Renal pelvis (tissue), 4 donors: ENCODE measurements around the gene SYNE3. TPM values are rescaled to one million over a fixed set of nuclear protein-coding genes. Genes with fewer than 3 reads are reported as not detected.

Experiments used
- DNase-seq: peaks from one replicate; pipeline ENCODE4 v3.0.0-alpha.2; 2013
- polyA plus RNA-seq, 3 donors: library from polyadenylated mRNA; unstranded; fragments of 120-200 nt; gene quantifications; one replicate each; pipeline ENCODE4 v1.2.1, GENCODE V29; 2013; ENCODE audit not compliant: insufficient read length in 3 of 3

The SYNE3 gene
- polyA plus RNA-seq, 3 donors, result 2.0 to 2.9 (median 2.2) TPM

DNA sequence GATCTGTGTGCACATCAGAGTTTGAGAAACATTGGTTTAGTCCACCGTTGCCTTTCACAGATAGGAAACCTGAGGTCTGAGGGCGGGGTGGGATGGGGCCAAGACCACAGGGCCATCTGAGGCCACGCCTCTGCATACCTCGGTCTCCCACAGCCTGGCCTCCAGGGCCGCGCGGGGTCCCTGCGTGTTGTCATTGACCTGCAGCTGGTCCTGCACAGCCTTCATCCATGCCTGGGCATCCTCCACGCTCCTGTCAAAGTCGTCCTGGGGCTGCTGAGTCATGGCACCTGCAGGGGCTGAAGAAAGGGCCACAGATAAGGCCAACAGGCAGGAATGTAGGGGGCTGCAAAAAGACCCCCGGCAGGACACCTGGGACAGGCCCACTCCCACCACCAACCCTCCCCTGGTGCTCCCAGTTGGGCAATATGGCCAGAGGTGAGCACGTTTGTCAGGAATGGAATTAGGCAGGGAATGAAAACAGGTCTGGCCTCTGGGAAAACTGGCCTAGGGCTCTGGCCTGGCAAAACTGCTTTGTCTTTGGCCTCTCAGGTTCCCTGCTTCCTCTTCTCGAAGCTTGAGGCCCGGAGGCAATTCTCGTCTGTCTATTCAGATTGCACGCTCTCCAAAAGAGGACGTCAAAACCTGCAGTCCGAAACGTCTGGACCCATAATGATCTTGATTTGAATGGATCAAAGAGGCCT is 40.8 kb downstream of the SYNE3 start:
- no peak for DNase-seq

DNA sequence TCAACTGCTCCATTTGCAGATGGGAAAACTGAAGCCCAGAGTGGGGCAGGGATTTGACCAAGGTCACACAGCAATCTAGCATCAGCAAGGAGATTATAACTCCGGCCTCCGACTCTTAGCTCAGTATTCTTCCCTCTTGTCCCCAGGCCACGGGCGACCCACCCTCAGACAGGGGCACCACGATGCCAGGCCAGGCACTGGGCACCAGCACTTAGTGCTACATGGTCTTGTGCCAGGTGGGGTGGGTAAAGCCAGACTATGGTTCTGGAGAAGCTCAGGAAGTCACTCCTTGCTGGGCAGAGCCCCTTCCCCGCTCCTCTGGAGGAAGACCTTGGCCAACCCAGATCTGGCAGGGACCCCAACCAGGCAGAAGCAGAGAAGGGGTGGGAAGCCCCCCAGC is 41.5 kb downstream of the SYNE3 start:
- DNase-seq, result no peak

DNA sequence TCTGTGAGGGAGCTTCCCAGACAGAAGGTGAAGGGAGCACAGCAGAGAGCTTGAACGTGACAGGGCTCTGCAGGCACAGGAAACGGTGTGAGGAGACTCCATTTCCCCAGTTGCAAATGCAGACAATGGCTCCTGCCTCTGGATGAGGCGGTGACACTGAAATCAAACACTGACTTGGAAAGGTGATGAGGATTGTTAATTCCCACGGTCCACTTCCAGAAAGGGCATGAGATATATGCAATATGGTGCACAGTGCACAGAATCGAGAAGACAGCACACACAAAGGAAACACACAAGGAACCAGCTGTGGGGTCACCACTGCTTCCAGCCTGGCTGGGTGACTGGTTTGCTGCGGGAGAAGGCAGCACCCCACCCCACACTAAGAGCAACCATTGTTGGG is 42.0 kb downstream of the SYNE3 start:
- no peak for DNase-seq

DNA sequence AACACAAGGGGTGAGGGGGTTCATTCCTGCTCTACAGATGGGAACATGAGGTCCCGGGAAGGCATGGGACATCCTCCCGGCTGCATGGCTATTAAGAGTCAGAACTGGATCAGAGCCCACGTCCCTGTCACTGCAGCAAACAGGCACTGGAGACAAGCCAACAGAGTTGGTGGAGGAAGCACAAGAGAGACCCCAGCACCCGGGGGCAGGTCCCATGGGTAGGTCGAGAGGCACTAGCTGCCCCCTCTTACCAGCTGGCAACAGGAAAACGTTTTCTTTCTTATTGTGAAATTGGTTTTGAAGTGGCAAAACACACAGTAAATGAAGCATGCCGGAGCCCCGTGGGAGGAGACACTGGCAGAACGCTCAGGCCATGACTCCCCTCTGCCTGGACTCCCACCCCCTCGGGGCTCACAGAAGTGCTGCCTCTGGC is 43.6 kb downstream of the SYNE3 start:
- no peak for DNase-seq

DNA sequence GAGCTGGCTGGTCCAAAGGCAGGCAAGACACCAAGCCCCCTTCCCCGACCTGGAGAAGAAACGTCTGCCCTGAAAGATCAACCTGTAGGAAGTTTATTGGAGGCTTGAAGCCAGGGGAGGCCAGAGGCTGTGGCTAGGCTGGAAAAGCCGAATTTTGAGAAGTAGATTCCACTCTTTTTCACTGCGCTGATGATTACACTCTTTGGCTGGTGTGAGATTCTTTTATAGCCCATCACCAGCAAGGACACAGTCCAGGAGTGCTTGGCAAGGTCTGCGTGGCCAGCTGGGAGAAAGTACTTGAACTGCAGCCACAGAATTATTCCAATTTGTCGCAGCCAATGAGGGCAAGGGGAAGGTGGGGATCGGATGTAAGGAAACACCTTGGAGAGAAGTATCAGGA is 45.0 kb downstream of the SYNE3 start:
- no peak for DNase-seq

DNA sequence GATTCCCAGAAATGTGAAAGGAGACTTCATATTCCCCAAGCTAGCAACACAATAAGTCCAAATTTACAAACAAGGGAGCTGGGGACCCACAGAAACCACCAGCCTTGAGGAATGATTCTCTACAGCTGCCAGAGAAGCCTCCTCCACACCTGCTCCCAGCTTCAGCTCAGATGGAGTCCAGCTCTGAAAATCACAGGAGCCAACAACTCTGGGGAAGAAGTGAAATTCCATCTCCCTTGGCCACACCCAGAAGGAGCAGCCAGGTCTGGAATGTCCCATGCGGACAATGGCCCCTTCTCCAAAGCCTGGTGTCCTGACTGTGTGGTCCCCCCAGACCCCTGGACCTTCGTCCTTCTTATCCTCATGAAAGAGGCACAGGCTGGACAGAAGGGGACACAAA is 45.4 kb downstream of the SYNE3 start:
- no peak for DNase-seq

DNA sequence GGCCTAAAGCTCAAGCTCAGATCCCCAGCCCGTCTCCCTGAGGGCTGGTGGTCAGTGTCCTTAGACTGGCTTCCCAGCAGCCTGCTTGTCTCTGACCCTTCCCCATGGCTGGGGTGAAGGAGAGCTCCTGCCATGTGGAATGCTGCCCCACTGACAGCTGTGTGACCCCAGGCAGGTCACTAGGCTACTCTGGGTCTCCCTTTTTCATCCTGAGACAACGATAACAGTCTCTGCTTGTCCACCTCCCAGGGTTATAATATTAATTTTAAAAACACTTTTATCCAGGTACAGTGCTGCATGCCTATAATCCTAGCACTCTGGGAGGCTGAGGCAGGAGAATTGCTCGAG is 47.3 kb downstream of the SYNE3 start:
- no peak for DNase-seq

DNA sequence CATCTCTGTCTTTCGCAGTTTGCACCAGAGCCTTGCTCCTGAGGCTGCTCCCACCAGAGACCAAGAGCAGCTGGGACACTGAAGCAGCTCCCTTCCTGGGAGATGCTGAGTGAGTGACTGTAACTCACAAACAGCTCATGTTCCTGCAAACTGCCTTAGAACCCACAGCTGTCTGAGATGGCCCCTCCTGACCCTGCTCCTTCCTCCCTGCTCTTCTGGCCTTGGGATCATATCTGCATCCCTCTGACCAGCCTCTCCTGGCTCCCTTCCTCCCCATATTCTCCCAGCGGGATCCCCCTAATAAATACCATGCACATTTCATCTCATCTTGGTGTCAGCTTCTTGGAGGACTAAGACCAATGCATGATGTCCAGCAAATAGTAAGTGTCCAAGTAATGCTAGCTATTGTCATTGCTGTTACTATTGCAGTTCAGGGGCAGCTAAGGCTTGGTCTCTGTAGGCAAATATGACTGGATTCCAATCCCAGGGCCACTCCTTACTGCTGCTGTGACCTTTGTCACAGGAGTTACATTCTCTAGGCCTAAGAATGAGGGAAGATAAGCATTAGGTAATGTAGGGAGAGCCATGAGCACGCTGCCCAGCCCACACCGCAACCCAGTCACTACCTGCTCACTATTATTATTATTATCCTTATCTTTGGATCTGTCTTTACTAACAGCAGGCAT is 47.9 kb downstream of the SYNE3 start:
- no peak for DNase-seq

DNA sequence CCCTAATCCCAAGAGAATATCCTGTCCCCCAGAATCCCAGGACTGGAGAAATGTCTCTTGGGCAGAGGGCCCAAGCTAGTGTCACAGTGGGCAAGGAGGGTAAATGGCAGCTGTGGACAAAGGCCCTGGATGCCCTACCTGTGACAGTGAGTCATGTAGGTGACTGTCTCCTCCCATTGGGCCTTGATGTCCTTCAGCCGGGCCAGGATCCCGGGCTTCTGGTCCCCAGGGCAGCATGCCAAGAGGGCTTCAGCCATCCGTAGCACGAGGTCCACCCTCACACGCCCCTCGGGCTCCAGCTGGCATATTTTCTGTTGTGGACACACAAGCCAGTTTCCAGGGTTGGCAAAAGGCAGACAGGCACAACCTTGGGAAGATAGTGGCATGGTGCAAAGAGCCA is 48.8 kb downstream of the SYNE3 start:
- DNase-seq, result no peak

DNA sequence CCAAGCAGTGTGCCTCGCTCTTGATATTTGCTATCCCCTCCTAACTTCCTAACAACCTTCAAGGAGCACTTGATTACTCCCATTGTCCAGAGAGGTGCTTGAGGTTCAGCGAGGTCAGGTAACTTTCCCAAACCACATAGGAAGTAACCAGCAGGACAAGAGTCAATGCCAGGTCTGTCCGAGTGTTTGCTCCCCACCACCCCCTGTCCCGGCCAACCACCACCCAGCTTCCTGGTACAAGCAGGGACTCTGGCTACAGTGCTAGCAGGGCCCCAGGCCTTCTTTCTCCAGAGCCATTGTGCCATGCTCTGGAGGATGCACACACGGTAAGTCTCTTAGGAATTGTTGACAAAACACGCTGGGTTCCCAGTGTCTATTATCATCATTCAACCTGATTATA is 49.2 kb downstream of the SYNE3 start:
- DNase-seq, result no peak

Other genes starting within 250 kb of the SYNE3 start
- gene CLMN, start 196.7 kb downstream of the SYNE3 start, polyA plus RNA-seq, result 10 to 100 TPM; 18.2 to 41.5 (median 30.6) TPM
- 10 to 100 TPM; 61.0 to 72.2 (median 71.6) TPM for gene GLRX5, start 18.4 kb upstream of the SYNE3 start, polyA plus RNA-seq
- under 1 TPM in 2 of 3 donors, not detected in 1; 0.30 to 0.40 TPM for gene TCL1B, start 169.8 kb upstream of the SYNE3 start, polyA plus RNA-seq
- gene TCL1A, start 197.5 kb upstream of the SYNE3 start, polyA plus RNA-seq, result 1 to 10 TPM in 1 of 3 donors, under 1 TPM in 2; 0.50 to 1.8 (median 0.75) TPM